ENCODE results near the gene MAP1B. TPM values are rescaled to one million over a fixed set of nuclear protein-coding genes. Genes with fewer than 3 reads are reported as not detected.

MAP1B gene
- total RNA-seq, 1 experiment from 2014 or later = 8.9 TPM

DNA sequence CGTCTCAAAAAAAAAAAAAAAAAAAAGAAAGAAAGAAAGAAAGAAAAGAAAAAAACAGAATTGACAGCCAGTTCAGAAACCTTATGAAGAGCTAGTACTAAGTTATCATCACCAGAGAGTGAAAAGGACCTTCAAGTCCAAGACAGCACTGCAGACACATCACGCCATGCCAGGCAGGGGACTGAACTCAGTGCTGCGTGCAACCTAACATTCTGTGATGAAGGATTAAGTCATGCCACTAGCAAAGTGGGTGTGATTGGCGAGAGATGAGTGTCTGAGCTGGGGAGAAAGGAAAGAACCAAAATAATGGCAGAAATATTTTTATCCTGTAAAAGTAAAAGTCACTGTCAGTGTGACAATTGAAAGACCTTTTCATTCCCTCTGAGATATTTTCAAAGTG lies 54.7 kb downstream of the MAP1B start:
- intact Hi-C loops (cut with micrococcal nuclease) = no loop called here
- RAD21 ChIA-PET (ENCODE audit: low non-redundant PET in 1 of 2, low total read pairs in 2 of 2, uncharacterized antibody in 2 of 2, unreplicated experiment in 2 of 2) = no interaction called here

More for the DNA sequence above, 54.7 kb downstream of the MAP1B start:
- no peak overlapping the region for H3K4me3 ChIP-seq (replicated peaks in 1 of 2; ENCODE audit: low read depth in 1 of 2, low read length in 2 of 2)
- BruUV-seq (replicated peaks) = no TSS peak
- H3K36me3 ChIP-seq (ENCODE audit: control insufficient read depth in 1 of 2, insufficient read depth in 2 of 2, low read length in 2 of 2) = no peaks in the 10 kb centered on the region
- ATAC-seq (no peak), DNase-seq (ENCODE audit: low read depth, low spot score) (no peak)
- H3K4me1 ChIP-seq (ENCODE audit: control insufficient read depth in 1 of 2, insufficient read depth in 2 of 2, low read length in 2 of 2) = no peaks in the 10 kb centered on the region
- H3K9me3 ChIP-seq (ENCODE audit: control insufficient read depth in 1 of 2, insufficient read depth in 1 of 2, low read depth in 1 of 2, low read length in 2 of 2) = no peaks in the 10 kb centered on the region
- H3K27me3 ChIP-seq (ENCODE audit: insufficient read depth, low read length) = no peaks in the 10 kb centered on the region
- H3K9ac ChIP-seq (ENCODE audit: low read length) = no peak overlapping the region
- no peaks in the 10 kb centered on the region for H3K79me2 ChIP-seq (ENCODE audit: insufficient read depth, low read length)
- H2AFZ ChIP-seq (ENCODE audit: low read depth, low read length, poor library complexity, severe bottlenecking) = no peak overlapping the region
- H3K4me2 ChIP-seq (ENCODE audit: low read length) = no peak overlapping the region
- no peak overlapping the region for H3K27ac ChIP-seq (ENCODE audit: low read depth, low read length)
- TF ChIP-seq RAD21 (IDR thresholded peaks at IDR 0.05; ENCODE audit: low read depth) = no peak
- TF ChIP-seq CEBPB (IDR thresholded peaks at IDR 0.05; ENCODE audit: low read depth) = no peak
- TF ChIP-seq ZFX (IDR thresholded peaks at IDR 0.05) = no peak
- no peak for TF ChIP-seq POLR2AphosphoS5 (IDR thresholded peaks at IDR 0.05; ENCODE audit: low read depth, low read length)
- no peak for TF ChIP-seq MAX (IDR thresholded peaks at IDR 0.05)
- no peak for TF ChIP-seq EZH2 (IDR thresholded peaks at IDR 0.05)
- TF ChIP-seq YY1 (IDR thresholded peaks at IDR 0.05; ENCODE audit: extremely low read depth, insufficient replicate concordance, low read depth, low read length) = no peak
- no peak for TF ChIP-seq ZNF274 (IDR thresholded peaks at IDR 0.05; ENCODE audit: low read depth, low read length)
- TF ChIP-seq, protein P1, sequence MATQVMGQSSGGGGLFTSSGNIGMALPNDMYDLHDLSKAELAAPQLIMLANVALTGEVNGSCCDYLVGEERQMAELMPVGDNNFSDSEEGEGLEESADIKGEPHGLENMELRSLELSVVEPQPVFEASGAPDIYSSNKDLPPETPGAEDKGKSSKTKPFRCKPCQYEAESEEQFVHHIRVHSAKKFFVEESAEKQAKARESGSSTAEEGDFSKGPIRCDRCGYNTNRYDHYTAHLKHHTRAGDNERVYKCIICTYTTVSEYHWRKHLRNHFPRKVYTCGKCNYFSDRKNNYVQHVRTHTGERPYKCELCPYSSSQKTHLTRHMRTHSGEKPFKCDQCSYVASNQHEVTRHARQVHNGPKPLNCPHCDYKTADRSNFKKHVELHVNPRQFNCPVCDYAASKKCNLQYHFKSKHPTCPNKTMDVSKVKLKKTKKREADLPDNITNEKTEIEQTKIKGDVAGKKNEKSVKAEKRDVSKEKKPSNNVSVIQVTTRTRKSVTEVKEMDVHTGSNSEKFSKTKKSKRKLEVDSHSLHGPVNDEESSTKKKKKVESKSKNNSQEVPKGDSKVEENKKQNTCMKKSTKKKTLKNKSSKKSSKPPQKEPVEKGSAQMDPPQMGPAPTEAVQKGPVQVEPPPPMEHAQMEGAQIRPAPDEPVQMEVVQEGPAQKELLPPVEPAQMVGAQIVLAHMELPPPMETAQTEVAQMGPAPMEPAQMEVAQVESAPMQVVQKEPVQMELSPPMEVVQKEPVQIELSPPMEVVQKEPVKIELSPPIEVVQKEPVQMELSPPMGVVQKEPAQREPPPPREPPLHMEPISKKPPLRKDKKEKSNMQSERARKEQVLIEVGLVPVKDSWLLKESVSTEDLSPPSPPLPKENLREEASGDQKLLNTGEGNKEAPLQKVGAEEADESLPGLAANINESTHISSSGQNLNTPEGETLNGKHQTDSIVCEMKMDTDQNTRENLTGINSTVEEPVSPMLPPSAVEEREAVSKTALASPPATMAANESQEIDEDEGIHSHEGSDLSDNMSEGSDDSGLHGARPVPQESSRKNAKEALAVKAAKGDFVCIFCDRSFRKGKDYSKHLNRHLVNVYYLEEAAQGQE (IDR thresholded peaks at IDR 0.05; ENCODE audit: low read depth) = no peak
- no peak for TF ChIP-seq EGR1 (IDR thresholded peaks at IDR 0.05; ENCODE audit: low read depth)
- TF ChIP-seq ELF1 (IDR thresholded peaks at IDR 0.05; ENCODE audit: borderline replicate concordance, low read depth) = no peak
- no peak for TF ChIP-seq FOSL1 (IDR thresholded peaks at IDR 0.05; ENCODE audit: low read depth)
- no peak for TF ChIP-seq POLR2A (IDR thresholded peaks at IDR 0.05; ENCODE audit: borderline replicate concordance, extremely low read depth, insufficient read depth, insufficient read length)
- no peak for TF ChIP-seq CBX3 (IDR thresholded peaks at IDR 0.05; ENCODE audit: low read depth)
- no peak for TF ChIP-seq SRF (IDR thresholded peaks at IDR 0.05; ENCODE audit: low read depth)
- TF ChIP-seq ATF3 (IDR thresholded peaks at IDR 0.05) = no peak
- no peak for TF ChIP-seq EZH2phosphoT487 (IDR thresholded peaks at IDR 0.05; ENCODE audit: borderline replicate concordance)
- no peak for TF ChIP-seq JUND (IDR thresholded peaks at IDR 0.05)
- TF ChIP-seq, protein P2, sequence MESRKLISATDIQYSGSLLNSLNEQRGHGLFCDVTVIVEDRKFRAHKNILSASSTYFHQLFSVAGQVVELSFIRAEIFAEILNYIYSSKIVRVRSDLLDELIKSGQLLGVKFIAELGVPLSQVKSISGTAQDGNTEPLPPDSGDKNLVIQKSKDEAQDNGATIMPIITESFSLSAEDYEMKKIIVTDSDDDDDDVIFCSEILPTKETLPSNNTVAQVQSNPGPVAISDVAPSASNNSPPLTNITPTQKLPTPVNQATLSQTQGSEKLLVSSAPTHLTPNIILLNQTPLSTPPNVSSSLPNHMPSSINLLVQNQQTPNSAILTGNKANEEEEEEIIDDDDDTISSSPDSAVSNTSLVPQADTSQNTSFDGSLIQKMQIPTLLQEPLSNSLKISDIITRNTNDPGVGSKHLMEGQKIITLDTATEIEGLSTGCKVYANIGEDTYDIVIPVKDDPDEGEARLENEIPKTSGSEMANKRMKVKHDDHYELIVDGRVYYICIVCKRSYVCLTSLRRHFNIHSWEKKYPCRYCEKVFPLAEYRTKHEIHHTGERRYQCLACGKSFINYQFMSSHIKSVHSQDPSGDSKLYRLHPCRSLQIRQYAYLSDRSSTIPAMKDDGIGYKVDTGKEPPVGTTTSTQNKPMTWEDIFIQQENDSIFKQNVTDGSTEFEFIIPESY (IDR thresholded peaks at IDR 0.05; ENCODE audit: extremely low read depth, insufficient replicate concordance, low read length) = no peak
- TF ChIP-seq SP1 (IDR thresholded peaks at IDR 0.05; ENCODE audit: low read depth) = no peak
- POLR2A ChIA-PET = interaction anchor here (1.0 kb wide), 1 partner anchor 17 kb away, joined by 4 read pairs; no protein-coding TSS in a partner anchor
- CTCF ChIA-PET = no interaction called here
- no peaks in the 10 kb centered on the region for H4K20me1 ChIP-seq (ENCODE audit: insufficient read depth)
- no peaks in the 10 kb centered on the region for H3K9me2 ChIP-seq (ENCODE audit: insufficient read depth)
